Mucosa of rectum (tissue), 2 donors: ENCODE data around the gene STEAP1.

Source experiments
- H3K27ac ChIP-seq, 2 donors: one replicate each; pipeline ENCODE4 v1.7.0; 2013; ENCODE audit warnings: inconsistent platforms in 2 of 2, low read depth in 2 of 2, low read length in 2 of 2
- H3K27me3 ChIP-seq, 2 donors: one replicate each; pipeline ENCODE4 v1.7.0; 2013; ENCODE audit warnings: low read length in 2 of 2; ENCODE audit not compliant: control insufficient read depth in 2 of 2, insufficient read depth in 2 of 2
- H3K36me3 ChIP-seq, 2 donors: one replicate each; pipeline ENCODE4 v1.7.0; 2013; ENCODE audit warnings: low read length in 2 of 2; ENCODE audit not compliant: control insufficient read depth in 2 of 2, insufficient read depth in 2 of 2
- H3K4me1 ChIP-seq, 2 donors: one replicate each; pipeline ENCODE4 v1.7.0; 2013; ENCODE audit warnings: low read length in 2 of 2, mild to moderate bottlenecking in 1 of 2; ENCODE audit not compliant: control insufficient read depth in 2 of 2, insufficient read depth in 2 of 2
- H3K4me3 ChIP-seq, 2 donors: one replicate each; pipeline ENCODE4 v1.7.0; 2013; ENCODE audit warnings: low read length in 2 of 2
- H3K9ac ChIP-seq, 2 donors: one replicate each; pipeline ENCODE4 v1.7.0; 2013; ENCODE audit warnings: low read length in 2 of 2, low read depth in 1 of 2, mild to moderate bottlenecking in 1 of 2
- H3K9me3 ChIP-seq, 2 donors: one replicate each; pipeline ENCODE4 v1.7.0; 2013; ENCODE audit warnings: low read length in 2 of 2; ENCODE audit not compliant: control insufficient read depth in 2 of 2
- donor health status: healthy.
- donor health status: Normal muscosa, but diverticular disease.

STEAP1 gene

DNA sequence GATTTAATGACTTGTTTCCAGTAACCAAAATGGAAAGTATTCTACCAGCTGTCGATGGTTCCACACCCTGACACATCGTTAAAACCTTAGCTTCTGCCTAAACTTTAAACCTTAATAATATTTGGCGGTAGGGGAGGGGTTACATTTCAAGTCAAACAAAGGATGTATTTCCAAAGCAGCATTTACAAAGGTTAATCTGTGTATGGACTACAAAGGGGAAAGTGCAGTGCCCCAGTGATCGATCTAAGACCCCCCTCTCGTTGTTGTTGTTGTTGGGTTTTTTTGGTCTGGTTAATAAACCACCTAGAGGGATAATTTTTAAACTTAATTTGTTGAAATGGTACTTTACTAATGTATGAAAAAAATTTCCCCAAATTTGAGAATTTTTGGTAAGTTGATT lies 56.2 kb downstream of the STEAP1 start:
- H3K9me3 ChIP-seq, result no peaks in the 10 kb centered on the region
- no peak overlapping the region for H3K27ac ChIP-seq
- peaks cover 3 to 5% of the 10 kb centered on the region in 2 donors for H3K4me1 ChIP-seq
- no peak overlapping the region for H3K9ac ChIP-seq
- H3K4me3 ChIP-seq, result no peak overlapping the region
- no peaks in the 10 kb centered on the region for H3K36me3 ChIP-seq
- no peaks in the 10 kb centered on the region for H3K27me3 ChIP-seq

DNA sequence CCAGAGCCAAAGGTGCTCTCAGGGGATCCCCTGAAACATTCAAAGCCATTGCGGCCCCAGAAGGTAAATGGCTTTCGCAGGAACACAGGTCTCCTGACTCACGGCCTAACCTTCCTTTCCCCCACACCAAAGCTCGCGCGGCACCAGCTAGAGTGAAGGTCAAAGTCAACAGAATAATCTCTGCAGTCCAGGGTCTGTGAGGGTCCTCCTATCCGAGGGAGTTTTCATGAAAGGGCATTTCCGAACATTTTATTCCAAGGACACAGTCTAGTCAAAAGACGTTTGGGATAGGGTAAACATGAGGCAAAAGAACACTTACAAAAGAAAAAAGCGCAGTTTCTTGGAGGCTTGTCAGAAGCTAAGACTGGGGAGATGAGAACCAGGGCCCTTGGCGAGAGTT lies 56.7 kb downstream of the STEAP1 start:
- Histone ChIP-seq H3K27ac (peak overlapping the region; percentile 83 to 84), H3K27me3 (no peaks in the 10 kb centered on the region), H3K9ac (peak overlapping the region; percentile 80 to 90), H3K36me3 (no peaks in the 10 kb centered on the region), H3K4me3 (peak overlapping the region; percentile 73 to 83), H3K4me1 (peaks cover 3 to 5% of the 10 kb centered on the region in 2 donors), H3K9me3 (no peaks in the 10 kb centered on the region)

DNA sequence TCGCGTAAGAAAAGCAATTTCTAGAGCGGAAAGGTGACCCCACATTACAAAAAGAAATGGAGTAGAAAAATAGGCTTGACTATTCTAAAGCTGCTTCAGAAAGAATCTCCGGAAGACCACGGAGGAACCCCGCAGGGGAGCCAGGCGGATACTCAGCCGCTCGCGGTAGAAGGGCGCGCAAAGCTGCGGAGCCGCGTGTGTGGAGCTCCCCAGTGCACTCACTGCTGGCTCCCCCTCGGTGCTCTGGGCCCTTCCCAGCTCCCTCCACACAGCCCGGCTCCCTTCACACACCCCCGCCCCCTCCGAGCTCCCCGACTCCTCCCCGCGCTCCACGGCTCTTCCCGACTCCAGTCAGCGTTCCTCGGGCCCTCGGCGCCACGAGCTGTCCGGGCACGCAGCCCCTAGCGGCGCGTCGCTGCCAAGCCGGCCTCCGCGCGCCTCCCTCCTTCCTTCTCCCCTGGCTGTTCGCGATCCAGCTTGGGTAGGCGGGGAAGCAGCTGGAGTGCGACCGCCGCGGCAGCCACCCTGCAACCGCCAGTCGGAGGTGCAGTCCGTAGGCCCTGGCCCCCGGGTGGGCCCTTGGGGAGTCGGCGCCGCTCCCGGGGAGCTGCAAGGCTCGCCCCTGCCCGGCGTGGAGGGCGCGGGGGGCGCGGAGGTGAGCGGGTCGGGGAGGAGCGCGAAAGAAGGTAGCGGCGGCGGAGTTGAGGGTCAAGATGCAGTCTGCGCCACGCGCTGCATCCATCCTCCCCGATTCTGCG lies 57.3 kb downstream of the STEAP1 start, which contains the start of gene STEAP2:
Gene STEAP2, plus strand, starts transcription at position 350 of the 758 bp plus-strand sequence. CDS start 13,343 bp downstream, outside the sequence.
- H3K4me3 ChIP-seq, result peak within 1 kb of the TSS; percentile 83 to 87
- no peaks in the 10 kb centered on the region for H3K36me3 ChIP-seq
- peak within 1 kb of the TSS; percentile 83 to 84 for H3K27ac ChIP-seq
- H3K9ac ChIP-seq, result peak within 1 kb of the TSS; percentile 83 to 90
- no peaks in the 10 kb centered on the region for H3K9me3 ChIP-seq
- H3K27me3 ChIP-seq, result no peaks in the 10 kb centered on the region
- H3K4me1 ChIP-seq, result peaks cover 3 to 5% of the 10 kb centered on the region in 2 donors

DNA sequence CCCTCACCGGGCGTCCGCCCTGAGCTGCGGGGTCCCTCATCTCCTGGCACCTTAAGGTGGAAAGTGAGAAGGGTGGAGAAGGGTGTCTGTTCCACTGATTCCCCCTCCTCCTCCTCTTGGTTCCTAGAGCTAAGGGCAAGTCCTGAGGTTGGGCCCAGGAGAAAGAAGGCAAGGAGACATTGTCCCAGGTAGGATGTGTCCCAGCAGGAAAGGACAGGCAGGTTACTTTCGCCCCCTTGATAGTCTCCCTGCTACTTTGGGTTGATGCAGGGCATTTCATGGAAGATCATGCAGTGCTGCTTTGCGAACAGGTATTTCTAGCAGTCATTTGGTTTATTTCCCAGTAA lies 57.9 kb downstream of the STEAP1 start:
- Histone ChIP-seq H3K4me3 (peak overlapping the region; percentile 83 to 87), H3K27ac (peak overlapping the region; percentile 83 to 84), H3K9ac (peak overlapping the region; percentile 83 to 90), H3K9me3 (no peaks in the 10 kb centered on the region), H3K36me3 (no peaks in the 10 kb centered on the region), H3K4me1 (peaks cover 3 to 5% of the 10 kb centered on the region in 2 donors), H3K27me3 (no peaks in the 10 kb centered on the region)

DNA sequence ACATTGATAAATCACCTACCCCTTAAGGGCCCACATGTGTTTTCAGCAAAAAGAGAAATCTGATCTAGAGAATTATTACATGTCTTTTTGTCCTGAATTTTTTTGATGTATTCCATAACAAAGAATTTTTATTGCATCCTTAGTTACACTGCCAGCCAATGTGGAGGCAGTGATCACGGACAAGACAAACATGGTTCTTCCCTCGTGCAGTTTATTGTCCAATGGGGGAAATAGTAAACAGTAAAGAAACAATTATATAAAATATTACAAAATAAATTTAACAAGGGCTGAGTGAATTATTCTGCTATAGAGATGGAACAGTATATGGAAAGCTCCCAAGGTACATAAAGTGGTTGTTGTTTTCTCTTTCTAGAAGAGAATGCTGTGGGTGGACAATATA lies 59.3 kb downstream of the STEAP1 start:
- Histone ChIP-seq H3K27ac (no peak overlapping the region), H3K4me1 (peaks cover 3 to 5% of the 10 kb centered on the region in 2 donors), H3K36me3 (no peaks in the 10 kb centered on the region), H3K9ac (no peak overlapping the region), H3K9me3 (no peaks in the 10 kb centered on the region), H3K27me3 (no peaks in the 10 kb centered on the region), H3K4me3 (peak overlapping the region in 1 of 2 donors; percentile 2)
